Pancreas (tissue), 10 donors: ENCODE results near the gene NME7. TPM values are rescaled to one million over a fixed set of nuclear protein-coding genes. Genes with fewer than 3 reads are reported as not detected.

Experiments
- ATAC-seq, 4 donors: fragments of 200-7000 bp; cut with Tn5 transposase; one replicate each; pipeline versions ENCODE4 v1.8.0 to v1.9.1; 2020; ENCODE audit warnings: mild to moderate bottlenecking in 4 of 4, moderate library complexity in 4 of 4
- DNase-seq, 6 donors: peaks; one replicate each; pipeline ENCODE4 v3.0.0-alpha.2; 2020
- FAIRE-seq: peaks from 2 replicates; lab custom pipeline; 2012; peaks lifted over from hg19 to GRCh38; lab: Jason Lieb, UNC
- H3K27ac ChIP-seq, 4 donors: fragments of 200-600 bp; sonication (generic); 1 replicate in 3 of 4; 2 replicates in 1 of 4; pipeline versions ENCODE4 v1.5.0 to v1.8.0; 2020
- H3K27me3 ChIP-seq, 4 donors: fragments of 200-600 bp; one replicate each; pipeline ENCODE4 v1.8.0; 2021
- H3K36me3 ChIP-seq, 3 donors: fragments of 200-600 bp; sonication (generic) in 1 of 3; one replicate each; pipeline versions ENCODE4 v1.5.0 to v1.8.0; 2020 to 2021
- H3K4me1 ChIP-seq, 3 donors: fragments of 200-600 bp; one replicate each; pipeline ENCODE4 v1.8.0; 2021
- H3K4me3 ChIP-seq, 4 donors: fragments of 200-600 bp; sonication (generic) in 2 of 4; one replicate each; pipeline versions ENCODE4 v1.5.0 to v1.8.0; 2020 to 2021
- H3K9me3 ChIP-seq, 4 donors: fragments of 200-600 bp; one replicate each; pipeline ENCODE4 v1.8.0; 2021
- WGBS, 2 donors: extraction: QIAGEN DNeasy Blood & Tissue Kit; methylation state at CpG; one replicate each; pipeline ENCODE4 v1.1.7; 2013; 5-methylcytosine and 5-hydroxymethylcytosine counted together
- intact Hi-C, 3 donors: fragments of 100-400 bp; cut with DNase I; formaldehyde crosslinking; loops; one replicate each; pipeline versions ENCODE4 v1.11.1 to v1.14.2; 2022
- polyA plus RNA-seq, 2 donors: library from polyadenylated mRNA; stranded (reverse); fragments of 200-250 nt; gene quantifications; one replicate each; pipeline ENCODE4 v1.2.3, GENCODE V29; 2013
- total RNA-seq, 6 donors: library from RNA; stranded (reverse); fragmentation: NEBNext Ultra II Directional in 4 of 6; extraction: Animal tissue kit (Norgen Biotek cat#: 25700) in 4 of 6; gene quantifications; one replicate each; pipeline versions ENCODE4 v1.2.1 to v1.2.4, GENCODE V29; 2021 to 2023
- TF ChIP-seq, protein P1 (sequence below), 4 donors: fragments of 200-600 bp; sonication (generic) in 3 of 4; IDR thresholded peaks; one replicate each; pipeline versions ENCODE4 v1.5.0 to v1.8.0; 2021; ENCODE audit warnings: antibody characterized with exemption in 4 of 4
- donor health status: healthy with polysubstance abuse.
- donor health status: DM: no; HTN: no; CAD: no; lungs with moderate emphysema.
- donor health status: DM: no; HTN: no; CAD: no.
- donor health status: control.
- donor health status: control.
- donor health status: Bipolar disorder and iron deficiency.
- donor health status: DM: yes; HTN: yes; CAD: no.
- donor health status: DM: no; HTN: no; CAD: no.
- donor health status: DM: no; HTN: no; CAD: no.
- donor health status: DM: yes; HTN: yes; CAD: no.

NME7 gene
- total and polyA plus RNA-seq, 8 donors, result 5.0 to 12.6 (median 8.0) TPM

DNA sequence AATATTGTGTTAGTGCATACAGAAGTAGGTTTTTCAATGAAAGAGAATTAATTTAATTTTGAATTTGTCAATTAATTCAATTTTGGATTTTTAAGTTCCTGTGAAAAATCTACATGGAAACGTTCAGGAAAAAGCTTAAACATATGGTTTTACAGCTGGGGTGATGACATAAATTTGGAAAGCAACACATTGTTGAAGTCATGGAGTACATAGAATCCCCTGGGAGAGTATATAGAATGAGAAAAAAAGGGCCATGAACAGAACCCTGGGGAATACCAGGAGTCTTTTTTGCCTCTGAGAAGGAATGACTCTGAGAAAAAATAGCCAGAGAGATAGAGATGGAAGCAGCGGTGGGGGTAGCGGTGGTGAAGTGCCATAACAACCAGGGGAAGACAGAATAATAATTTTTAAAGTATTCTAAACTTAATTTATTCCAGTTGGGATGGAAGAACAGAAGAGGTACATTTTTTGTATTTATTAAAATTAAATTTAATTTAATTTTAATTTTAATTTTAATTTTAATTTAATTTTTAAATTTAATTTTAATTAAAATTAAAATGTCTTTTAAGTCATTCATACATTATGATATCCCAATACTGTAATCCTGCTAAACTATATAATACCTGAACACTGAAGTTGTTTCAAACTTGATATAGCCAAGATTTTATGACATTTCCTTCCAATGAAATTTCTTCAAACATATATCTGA is 48.9 kb downstream of the NME7 start:
- 92 to 97% methylated on average over 3 of the region's 3 CpGs for WGBS, 2 donors
- DNase-seq (no peak), ATAC-seq (no peak), FAIRE-seq (peak; percentile 78)
- Histone ChIP-seq H3K4me1 (no peaks in the 10 kb centered on the region), H3K27ac (no peak overlapping the region), H3K4me3 (no peak overlapping the region), H3K27me3 (no peaks in the 10 kb centered on the region), H3K36me3 (no peaks in the 10 kb centered on the region), H3K9me3 (no peaks in the 10 kb centered on the region)
- TF ChIP-seq, protein P1, sequence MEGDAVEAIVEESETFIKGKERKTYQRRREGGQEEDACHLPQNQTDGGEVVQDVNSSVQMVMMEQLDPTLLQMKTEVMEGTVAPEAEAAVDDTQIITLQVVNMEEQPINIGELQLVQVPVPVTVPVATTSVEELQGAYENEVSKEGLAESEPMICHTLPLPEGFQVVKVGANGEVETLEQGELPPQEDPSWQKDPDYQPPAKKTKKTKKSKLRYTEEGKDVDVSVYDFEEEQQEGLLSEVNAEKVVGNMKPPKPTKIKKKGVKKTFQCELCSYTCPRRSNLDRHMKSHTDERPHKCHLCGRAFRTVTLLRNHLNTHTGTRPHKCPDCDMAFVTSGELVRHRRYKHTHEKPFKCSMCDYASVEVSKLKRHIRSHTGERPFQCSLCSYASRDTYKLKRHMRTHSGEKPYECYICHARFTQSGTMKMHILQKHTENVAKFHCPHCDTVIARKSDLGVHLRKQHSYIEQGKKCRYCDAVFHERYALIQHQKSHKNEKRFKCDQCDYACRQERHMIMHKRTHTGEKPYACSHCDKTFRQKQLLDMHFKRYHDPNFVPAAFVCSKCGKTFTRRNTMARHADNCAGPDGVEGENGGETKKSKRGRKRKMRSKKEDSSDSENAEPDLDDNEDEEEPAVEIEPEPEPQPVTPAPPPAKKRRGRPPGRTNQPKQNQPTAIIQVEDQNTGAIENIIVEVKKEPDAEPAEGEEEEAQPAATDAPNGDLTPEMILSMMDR (IDR thresholded peaks at IDR 0.05), result no peak
- intact Hi-C loops, result no loop called here

DNA sequence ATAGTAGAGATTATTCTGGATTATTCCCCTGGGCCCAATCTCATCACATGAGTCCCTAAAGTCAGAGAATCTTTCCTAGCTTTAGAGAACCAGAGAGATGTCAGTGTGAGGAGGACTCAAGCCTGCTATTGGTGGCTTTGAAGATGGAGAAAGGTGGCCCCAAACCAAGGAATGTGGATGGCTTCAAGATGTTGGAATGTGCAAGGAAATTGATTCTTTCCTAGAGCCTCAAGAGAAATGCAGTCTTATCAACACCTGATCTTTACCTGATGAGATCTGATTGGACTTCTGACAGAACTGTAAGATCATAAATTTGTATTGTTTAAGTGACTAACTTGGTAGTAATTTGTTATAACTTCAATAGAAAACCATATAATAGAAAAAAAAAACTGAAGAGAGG is 51.0 kb downstream of the NME7 start:
- no peak for ATAC-seq
- no peak for FAIRE-seq
- intact Hi-C loops, result no loop called here

GRCh38 chr1:169312084-169312954 is 55.3 kb downstream of the NME7 start:
- FAIRE-seq, result no peak
- Histone ChIP-seq H3K4me3 (no peak overlapping the region), H3K27me3 (no peaks in the 10 kb centered on the region), H3K36me3 (no peaks in the 10 kb centered on the region), H3K9me3 (no peaks in the 10 kb centered on the region), H3K27ac (no peak overlapping the region), H3K4me1 (no peaks in the 10 kb centered on the region)
- no peak for DNase-seq
- intact Hi-C loops, result no loop called here
- TF ChIP-seq, protein P1 (IDR thresholded peaks at IDR 0.05), result no peak
- 89 to 96% methylated on average over 5 of the region's 5 CpGs for WGBS, 2 donors
- peak in 2 of 4 donors; percentile 32 to 41 for ATAC-seq

More for the DNA sequence above, 51.0 kb downstream of the NME7 start:
- H3K4me3 ChIP-seq, result no peak overlapping the region
- no peaks in the 10 kb centered on the region for H3K27me3 ChIP-seq
- DNase-seq, result no peak
- H3K27ac ChIP-seq, result no peak overlapping the region
- H3K36me3 ChIP-seq, result no peaks in the 10 kb centered on the region
- H3K9me3 ChIP-seq, result no peaks in the 10 kb centered on the region
- TF ChIP-seq, protein P1 (IDR thresholded peaks at IDR 0.05), result no peak
- no peaks in the 10 kb centered on the region for H3K4me1 ChIP-seq

DNA sequence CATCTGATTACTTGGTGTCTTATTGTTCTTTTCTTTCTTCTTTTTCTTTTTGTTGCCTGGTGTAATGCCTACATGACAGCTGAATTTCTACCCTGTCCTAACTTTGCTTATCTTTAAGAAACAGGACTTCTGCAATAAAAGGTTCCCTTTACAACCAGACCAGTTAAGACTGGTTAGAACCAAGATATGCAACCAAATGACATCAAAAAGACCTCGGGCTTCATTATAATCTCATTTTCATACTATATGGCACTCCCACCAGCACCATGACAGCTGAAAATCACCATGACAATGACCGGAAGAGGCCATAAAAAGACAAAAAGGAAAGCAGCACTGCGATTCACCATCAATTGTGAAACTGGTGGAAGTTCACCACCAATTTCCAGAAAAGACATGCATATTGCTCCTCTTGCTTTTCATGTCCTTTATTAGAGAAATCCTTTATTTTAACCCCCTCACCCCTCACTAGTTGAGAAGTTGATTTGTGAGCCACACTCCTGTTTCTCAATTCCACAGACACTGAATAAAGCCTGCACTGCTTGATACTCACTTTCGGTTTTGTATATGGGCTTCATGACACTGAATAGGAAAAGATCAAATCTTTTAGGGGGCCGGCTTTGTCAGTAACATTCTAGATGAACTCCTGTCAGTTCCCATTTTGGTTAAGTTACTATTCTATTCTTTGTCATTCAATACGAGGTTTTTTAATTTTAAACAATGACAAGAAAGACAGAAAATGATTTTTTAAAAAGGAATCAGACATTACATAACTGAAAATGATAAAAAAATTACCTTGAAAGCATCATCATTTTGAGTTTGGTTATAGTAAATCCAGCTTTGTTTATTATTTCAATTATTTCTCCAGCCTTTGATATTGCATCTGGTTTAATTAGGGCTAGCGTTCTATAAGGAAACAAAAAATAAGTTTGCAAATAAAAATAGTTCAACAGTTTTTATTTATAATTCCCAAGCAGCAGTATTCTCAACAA is 58.1 kb downstream of the NME7 start:
- ATAC-seq, result no peak
- no peaks in the 10 kb centered on the region for H3K4me1 ChIP-seq
- no peaks in the 10 kb centered on the region for H3K27me3 ChIP-seq
- no peak overlapping the region for H3K4me3 ChIP-seq
- TF ChIP-seq, protein P1 (IDR thresholded peaks at IDR 0.05), result no peak
- no peak for DNase-seq
- no peaks in the 10 kb centered on the region for H3K9me3 ChIP-seq
- FAIRE-seq, result peak; percentile 37
- no peaks in the 10 kb centered on the region for H3K36me3 ChIP-seq
- WGBS, 2 donors, result 92 to 93% methylated on average over 7 of the region's 7 CpGs
- no peak overlapping the region for H3K27ac ChIP-seq
- intact Hi-C loops, result no loop called here
